Stimulated activated CD8-positive, alpha-beta memory T cell treated with anti-CD3 and anti-CD28 coated beads, Interleukin-15, amount 100 ng/mL, for 4 hours (primary cell): Measurements from ENCODE around the gene POLR3GL.

ENCODE experiments used
- DNase-seq, 2 donors: peaks; one replicate each; pipeline ENCODE4 v3.0.0-alpha.2; 2020; ENCODE audit warnings: low read depth in 2 of 2

Gene POLR3GL

GRCh38 chr1:145992502-145992936 lies 28.0 kb downstream of the POLR3GL start:
- no peak for DNase-seq

- DNase-seq: no peak
Observed at GRCh38 chr1:145992958-145993617, 28.6 kb downstream of the POLR3GL start.

GRCh38 chr1:145993618-145994390 lies 29.3 kb downstream of the POLR3GL start:
- DNase-seq: no peak

GRCh38 chr1:145994391-145995120 lies 30.1 kb downstream of the POLR3GL start:
- DNase-seq: no peak

- no peak for DNase-seq
Observed at GRCh38 chr1:145995148-145995881, 30.8 kb downstream of the POLR3GL start.

- DNase-seq: no peak
Observed at GRCh38 chr1:145995964-145996432, 31.5 kb downstream of the POLR3GL start.

GRCh38 chr1:145996433-145997015 lies 32.0 kb downstream of the POLR3GL start, which contains the start of gene TXNIP:
TSS of gene TXNIP (minus strand) at chr1:145996579. CDS start at chr1:145996266, 313 bp downstream.
- peak; percentile 82 for DNase-seq

- no peak for DNase-seq
Observed at GRCh38 chr1:145997016-145997717, 32.7 kb downstream of the POLR3GL start.

- DNase-seq: no peak
Observed at GRCh38 chr1:145997718-145998023, 33.2 kb downstream of the POLR3GL start.

- no peak for DNase-seq
Observed at GRCh38 chr1:145999321-146000024, 35.0 kb downstream of the POLR3GL start.

- DNase-seq: no peak
Observed at GRCh38 chr1:146001709-146002108, 37.2 kb downstream of the POLR3GL start.

GRCh38 chr1:146007489-146008133 lies 43.1 kb downstream of the POLR3GL start:
- no peak for DNase-seq

- DNase-seq: no peak
Observed at GRCh38 chr1:146010126-146010738, 45.7 kb downstream of the POLR3GL start.

- peak in 1 of 2 donors; percentile 24 for DNase-seq
Observed at GRCh38 chr1:146012703-146013558, 48.4 kb downstream of the POLR3GL start.

- DNase-seq: no peak
Observed at GRCh38 chr1:146013559-146013922, 49.1 kb downstream of the POLR3GL start.

- DNase-seq: no peak
Observed at GRCh38 chr1:146016891-146017290, 52.4 kb downstream of the POLR3GL start.

- DNase-seq: no peak
Observed at GRCh38 chr1:146019231-146020057, 55.0 kb downstream of the POLR3GL start.
